H1 (cell line): ENCODE measurements around the gene RIN3. TPM values are rescaled to one million over a fixed set of nuclear protein-coding genes. Genes with fewer than 3 reads are reported as not detected.

Source experiments
- CTCF ChIA-PET: fragments of 300-600 bp; sonication (Branson Sonifier 250); formaldehyde crosslinking; loops from one replicate; lab custom pipeline; 2021; ENCODE audit not compliant: partially characterized antibody; lab: Charles Lee
- POLR2A ChIA-PET: fragments of 300-600 bp; sonication (Branson Sonifier 250); formaldehyde crosslinking; loops from one replicate; lab custom pipeline; 2021; ENCODE audit warnings: inconsistent platforms; ENCODE audit not compliant: partially characterized antibody; lab: Charles Lee
- DNase-seq, 2 experiments: peaks; one replicate each; pipeline versions ENCODE4 v3.0.0 to v3.0.0-alpha.2; 2010 to 2022; ENCODE audit warnings: low spot score in 2 of 2, low read depth in 1 of 2, mixed read lengths in 1 of 2
- FAIRE-seq: peaks from 2 replicates; lab custom pipeline; 2011; peaks lifted over from hg19 to GRCh38; lab: Jason Lieb, UNC
- H2AFZ ChIP-seq: 2 replicates; pipeline ENCODE4 v1.8.1; 2012; ENCODE audit warnings: low read length, inconsistent platforms
- H2AK5ac ChIP-seq: 2 replicates; pipeline ENCODE4 v1.6.1; 2013; ENCODE audit warnings: low read depth, low read length
- H2BK120ac ChIP-seq: replicated peaks from 2 replicates; pipeline ENCODE3; 2013; ENCODE audit warnings: low read depth, low read length, inconsistent platforms
- H2BK12ac ChIP-seq: 2 replicates; pipeline ENCODE4 v1.6.1; 2013; ENCODE audit warnings: low read depth, low read length
- H2BK15ac ChIP-seq: 2 replicates; pipeline ENCODE4 v1.6.1; 2013; ENCODE audit warnings: low read length
- H2BK20ac ChIP-seq: 2 replicates; pipeline ENCODE4 v1.6.1; 2013; ENCODE audit warnings: low read length
- H2BK5ac ChIP-seq: 2 replicates; pipeline ENCODE4 v1.6.1; 2013; ENCODE audit warnings: low read depth, low read length
- H3K14ac ChIP-seq: 2 replicates; pipeline ENCODE4 v1.6.1; 2013; ENCODE audit warnings: inconsistent platforms; ENCODE audit not compliant: insufficient read length
- H3K18ac ChIP-seq: 2 replicates; pipeline ENCODE4 v1.6.1; 2013; ENCODE audit warnings: low read length; ENCODE audit errors: extremely low read depth
- H3K23ac ChIP-seq: 2 replicates; pipeline ENCODE4 v1.6.1; 2013; ENCODE audit warnings: inconsistent platforms; ENCODE audit not compliant: insufficient read length
- H3K23me2 ChIP-seq: 2 replicates; pipeline ENCODE4 v1.6.1; 2013; ENCODE audit warnings: low read depth, low read length
- H3K27ac ChIP-seq: 2 replicates; pipeline ENCODE4 v1.6.1; 2011; ENCODE audit warnings: low read depth, low read length, inconsistent platforms
- H3K27me3 ChIP-seq, 4 experiments: replicated peaks in 1 of 4; 1 replicate in 1 of 4; 2 replicates in 3 of 4; pipeline versions ENCODE4 v1.6.1 to v1.8.1; 2011 to 2013; ENCODE audit warnings: low read length in 3 of 4, mild to moderate bottlenecking in 3 of 4, inconsistent platforms in 2 of 4, mixed read lengths in 2 of 4, moderate library complexity in 1 of 4; ENCODE audit not compliant: control insufficient read depth in 3 of 4, insufficient read depth in 3 of 4; ENCODE audit errors: extremely low read depth in 1 of 4
- H3K36me3 ChIP-seq, 4 experiments: 2 replicates each; pipeline versions ENCODE4 v1.6.1 to v1.8.1; 2011 to 2013; ENCODE audit warnings: mild to moderate bottlenecking in 4 of 4, low read length in 3 of 4, moderate library complexity in 2 of 4, control low read depth in 1 of 4, inconsistent platforms in 1 of 4; ENCODE audit not compliant: insufficient read depth in 4 of 4, control insufficient read depth in 2 of 4
- H3K4ac ChIP-seq: replicated peaks from 2 replicates; pipeline ENCODE3; 2013; ENCODE audit warnings: low read length, low read depth, mixed read lengths, inconsistent platforms; ENCODE audit not compliant: insufficient read length
- H3K4me1 ChIP-seq, 4 experiments: replicated peaks in 1 of 4; 1 replicate in 1 of 4; 2 replicates in 3 of 4; pipeline versions ENCODE4 v1.6.1 to v1.8.1; 2011 to 2013; ENCODE audit warnings: low read length in 3 of 4, inconsistent platforms in 2 of 4, mixed read lengths in 1 of 4; ENCODE audit not compliant: insufficient read depth in 4 of 4, control insufficient read depth in 3 of 4
- H3K4me2 ChIP-seq, 2 experiments: 2 replicates each; pipeline versions ENCODE4 v1.6.1 to v1.8.1; 2011 to 2013; ENCODE audit warnings: low read depth in 2 of 2, low read length in 2 of 2, control low read depth in 1 of 2, inconsistent platforms in 1 of 2, mild to moderate bottlenecking in 1 of 2; ENCODE audit not compliant: insufficient read depth in 1 of 2
- H3K4me3 ChIP-seq, 4 experiments: fragments of 200-600, 300-600 bp in 1 of 4; sonication (generic), shearing (Covaris generic), sonication (Bioruptor Twin) in 1 of 4; 2 replicates each; pipeline versions ENCODE4 v1.5.1 to v1.8.1; 2011 to 2016; ENCODE audit warnings: low read length in 4 of 4, low read depth in 3 of 4, control low read depth in 2 of 4, inconsistent platforms in 2 of 4, mild to moderate bottlenecking in 2 of 4, mixed read lengths in 1 of 4, moderate library complexity in 1 of 4; ENCODE audit not compliant: insufficient read depth in 2 of 4; ENCODE audit errors: extremely low read depth in 1 of 4
- H3K56ac ChIP-seq: replicated peaks from 2 replicates; pipeline ENCODE3; 2013; ENCODE audit warnings: low read depth, mild to moderate bottlenecking, mixed read lengths, low read length, inconsistent platforms; ENCODE audit not compliant: insufficient read length
- H3K79me1 ChIP-seq: 2 replicates; pipeline ENCODE4 v1.6.1; 2013; ENCODE audit warnings: low read depth, low read length, control low read depth
- H3K79me2 ChIP-seq, 2 experiments: 2 replicates each; pipeline versions ENCODE4 v1.6.1 to v1.8.1; 2012 to 2013; ENCODE audit warnings: low read length in 2 of 2, mild to moderate bottlenecking in 2 of 2, inconsistent platforms in 1 of 2; ENCODE audit not compliant: insufficient read depth in 2 of 2, control insufficient read depth in 1 of 2
- H3K9ac ChIP-seq, 4 experiments: replicated peaks in 1 of 4; 1 replicate in 1 of 4; 2 replicates in 3 of 4; pipeline versions ENCODE4 v1.6.1 to v1.8.1; 2011 to 2013; ENCODE audit warnings: low read depth in 3 of 4, low read length in 3 of 4, control low read depth in 2 of 4, mild to moderate bottlenecking in 2 of 4, moderate library complexity in 2 of 4, inconsistent platforms in 1 of 4; ENCODE audit errors: extremely low read depth in 1 of 4
- H3K9me3 ChIP-seq, 2 experiments: 2 replicates each; pipeline versions ENCODE4 v1.6.1 to v1.8.1; 2012 to 2013; ENCODE audit warnings: mild to moderate bottlenecking in 2 of 2, moderate library complexity in 2 of 2, control low read depth in 1 of 2, inconsistent platforms in 1 of 2, low read depth in 1 of 2, low read length in 1 of 2, mixed read lengths in 1 of 2; ENCODE audit not compliant: insufficient read depth in 2 of 2
- H4K20me1 ChIP-seq, 2 experiments: replicated peaks in 1 of 2; 2 replicates each; pipeline versions ENCODE3 to v1.8.1; 2011 to 2013; ENCODE audit warnings: inconsistent platforms in 2 of 2, low read length in 2 of 2, mild to moderate bottlenecking in 1 of 2; ENCODE audit not compliant: insufficient read depth in 2 of 2, control insufficient read depth in 1 of 2
- H4K5ac ChIP-seq: 2 replicates; pipeline ENCODE4 v1.6.1; 2013; ENCODE audit warnings: low read length, low read depth, mixed read lengths, inconsistent platforms; ENCODE audit not compliant: insufficient read length
- H4K8ac ChIP-seq: 2 replicates; pipeline ENCODE4 v1.8.0; 2013; ENCODE audit warnings: mild to moderate bottlenecking, moderate library complexity, low read length, inconsistent platforms; ENCODE audit not compliant: insufficient read depth; ENCODE audit errors: extremely low read depth
- H4K91ac ChIP-seq: replicated peaks from 2 replicates; pipeline ENCODE3; 2013; ENCODE audit warnings: low read length, mixed read lengths, inconsistent platforms; ENCODE audit not compliant: insufficient read length
- HDAC6 ChIP-seq: IDR thresholded peaks from one replicate; pipeline ENCODE4 v1.7.1; 2012; ENCODE audit warnings: low read depth, mild to moderate bottlenecking, inconsistent platforms, low read length, moderate library complexity
- KDM1A ChIP-seq: fragments of 200-600, 300-600 bp; sonication (generic); IDR thresholded peaks from 2 replicates; pipeline ENCODE4 v1.7.1; 2016; ENCODE audit warnings: mild to moderate bottlenecking, low read length, borderline replicate concordance
- RBBP5 ChIP-seq: IDR thresholded peaks from 2 replicates; pipeline ENCODE4 v1.7.1; 2012; ENCODE audit warnings: low read depth, mild to moderate bottlenecking, inconsistent platforms, low read length, moderate library complexity, borderline replicate concordance
- WGBS, 2 experiments: shearing (Covaris generic) in 1 of 2; methylation state at CpG; one replicate each; pipeline versions ENCODE4 v1.1.6 to v1.1.7; 2013 to 2015; ENCODE audit warnings: low lambda C conversion rate in 2 of 2, mixed read lengths in 2 of 2, inconsistent platforms in 1 of 2, low coverage in 1 of 2, missing lambda C conversion rate in 1 of 2; ENCODE audit not compliant: insufficient replicate concordance in 2 of 2, insufficient coverage in 1 of 2, insufficient read length in 1 of 2; ENCODE audit errors: extremely low coverage in 1 of 2, missing lambda C conversion rate in 1 of 2; 5-methylcytosine and 5-hydroxymethylcytosine counted together
- polyA plus RNA-seq, 7 experiments: library from polyadenylated mRNA; depleted of rRNA in 3 of 7; stranded (reverse) in 5 of 7; unstranded in 2 of 7; fragments of >200 nt in 5 of 7; fragments of 200-250 nt in 2 of 7; gene quantifications; 1 replicate in 5 of 7; 2 replicates in 1 of 7; 4 replicates in 1 of 7; pipeline versions ENCODE4 v1.2.1 to v1.2.3, GENCODE V29; 2011 to 2013; ENCODE audit warnings: missing spikeins in 2 of 7, mixed read lengths in 2 of 7
- total RNA-seq: library from RNA; stranded (reverse); fragmentation: NEBNext Ultra II Directional; extraction: Animal tissue kit (Norgen Biotek cat#: 25700); gene quantifications from 2 replicates; pipeline ENCODE4 v1.2.1, GENCODE V29; 2021

Gene RIN3
- total and polyA plus RNA-seq, 2 of the 8 experiments (the other 6 are each of a cell fraction or from before 2014, with no cell fraction given): 0.59 to 1.5 TPM

DNA sequence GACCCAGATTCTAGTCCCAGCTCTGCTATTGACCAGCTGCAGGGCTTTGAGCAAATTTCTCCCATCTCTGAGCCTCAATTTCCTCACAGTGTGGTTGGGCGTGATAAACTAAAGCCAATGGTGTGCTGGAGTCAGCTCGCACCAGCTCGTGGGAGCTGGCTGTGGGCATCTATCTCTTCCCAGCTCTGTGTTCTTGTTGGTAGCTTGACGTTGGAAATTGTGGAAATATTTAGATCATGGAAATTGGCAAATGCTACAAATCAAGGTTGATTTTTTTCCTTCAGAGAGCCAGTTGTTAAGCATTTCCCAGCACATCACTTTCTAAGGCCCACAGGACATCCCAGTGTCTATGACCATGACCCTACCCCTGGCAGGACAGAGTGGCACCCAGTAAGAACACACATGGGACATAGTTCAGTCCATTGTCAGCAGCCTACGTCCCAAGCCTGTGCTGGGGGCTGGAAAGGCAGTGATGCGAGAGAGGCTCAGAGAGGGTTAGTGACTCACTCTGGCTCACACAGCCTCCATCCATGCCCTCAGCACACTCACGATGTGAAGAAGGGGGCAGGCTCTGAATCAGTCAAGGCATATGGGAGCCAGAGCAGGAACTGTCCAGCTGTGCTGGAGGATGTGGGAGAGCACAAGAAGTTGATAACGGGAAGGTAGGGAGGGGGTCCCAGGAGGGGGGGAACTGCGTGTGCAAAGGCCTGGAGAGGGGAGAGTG is 157.2 kb downstream of the RIN3 start:
- Histone ChIP-seq H3K4me2 (no peak overlapping the region), H3K9me3 (no peaks in the 10 kb centered on the region), H2AK5ac (no peak overlapping the region), H4K20me1 (no peaks in the 10 kb centered on the region), H3K4ac (no peak overlapping the region), H3K79me1 (no peaks in the 10 kb centered on the region; the same call in 1 of the 2 replicates), H3K9ac (no peak overlapping the region), H3K18ac (no peak overlapping the region), H4K8ac (no peak overlapping the region), H3K14ac (no peak overlapping the region), H3K23me2 (no peaks in the 10 kb centered on the region), H3K4me1 (peaks cover 0 to 2% (median 0%) of the 10 kb centered on the region in 4 experiments; a peak in 1 of 7 replicates), H2BK20ac (no peak overlapping the region), H3K27me3 (no peaks in the 10 kb centered on the region), H3K4me3 (no peak overlapping the region), H2AFZ (no peak overlapping the region), H3K27ac (no peak overlapping the region), H3K23ac (no peak overlapping the region), H2BK12ac (no peak overlapping the region)
- ChIA-PET CTCF (interaction anchor here (0.7 to 1.7 kb wide), 5 partner anchors 11 to 169 kb away, joined by 3 to 9 read pairs (median 4); no protein-coding TSS in a partner anchor), POLR2A (no interaction called here)
- DNase-seq: no peak
- TF ChIP-seq KDM1A (no peak), RBBP5 (no peak), HDAC6 (no peak)
- TF ChIP-seq, all 59 proteins: peak for 0
- 83% methylated on average over 8 of the region's 9 CpGs; no CpG with 5 or more reads in 1 of the 2 experiments for WGBS, 2 experiments
- Histone ChIP-seq H3K79me2 (no peaks in the 10 kb centered on the region), H3K36me3 (no peaks in the 10 kb centered on the region), H2BK15ac (no peak overlapping the region), H4K5ac (no peak overlapping the region), H3K56ac (no peak overlapping the region), H2BK120ac (no peak overlapping the region), H4K91ac (no peak overlapping the region), H2BK5ac (no peak overlapping the region)
- FAIRE-seq: no peak
